ENCODE results near the gene WDR18. TPM values are rescaled to one million over a fixed set of nuclear protein-coding genes. Genes with fewer than 3 reads are reported as not detected.

The WDR18 gene
- total RNA-seq, 1 experiment from 2014 or later, result 124 TPM

- POLR2A ChIA-PET, result no interaction called here
- RAD21 ChIA-PET (ENCODE audit: low non-redundant PET in 1 of 2, low total read pairs in 2 of 2, uncharacterized antibody in 2 of 2, unreplicated experiment in 2 of 2), result no interaction called here
- no peak overlapping the region for H3K4me3 ChIP-seq (replicated peaks in 1 of 2; ENCODE audit: low read depth in 1 of 2, low read length in 2 of 2)
- no peaks in the 10 kb centered on the region for H3K79me2 ChIP-seq (ENCODE audit: insufficient read depth, low read length)
- no peak overlapping the region for H2AFZ ChIP-seq (ENCODE audit: low read depth, low read length, poor library complexity, severe bottlenecking)
- H3K9me3 ChIP-seq (ENCODE audit: control insufficient read depth in 1 of 2, insufficient read depth in 1 of 2, low read depth in 1 of 2, low read length in 2 of 2), result no peaks in the 10 kb centered on the region
- H3K27ac ChIP-seq (ENCODE audit: low read depth, low read length), result no peak overlapping the region
- H3K9me2 ChIP-seq (ENCODE audit: insufficient read depth), result no peaks in the 10 kb centered on the region
- no peak overlapping the region for H3K9ac ChIP-seq (ENCODE audit: low read length)
- H3K36me3 ChIP-seq (ENCODE audit: control insufficient read depth in 1 of 2, insufficient read depth in 2 of 2, low read length in 2 of 2), result peaks cover 4 to 23% of the 10 kb centered on the region in 2 experiments
- intact Hi-C loops (cut with micrococcal nuclease), result no loop called here
- CTCF ChIA-PET, result no interaction called here
- no peak for TF ChIP-seq ZFX (IDR thresholded peaks at IDR 0.05)
- no peak for TF ChIP-seq POLR2AphosphoS5 (IDR thresholded peaks at IDR 0.05; ENCODE audit: low read depth, low read length)
- TF ChIP-seq EZH2 (IDR thresholded peaks at IDR 0.05), result no peak
- TF ChIP-seq, protein P1, sequence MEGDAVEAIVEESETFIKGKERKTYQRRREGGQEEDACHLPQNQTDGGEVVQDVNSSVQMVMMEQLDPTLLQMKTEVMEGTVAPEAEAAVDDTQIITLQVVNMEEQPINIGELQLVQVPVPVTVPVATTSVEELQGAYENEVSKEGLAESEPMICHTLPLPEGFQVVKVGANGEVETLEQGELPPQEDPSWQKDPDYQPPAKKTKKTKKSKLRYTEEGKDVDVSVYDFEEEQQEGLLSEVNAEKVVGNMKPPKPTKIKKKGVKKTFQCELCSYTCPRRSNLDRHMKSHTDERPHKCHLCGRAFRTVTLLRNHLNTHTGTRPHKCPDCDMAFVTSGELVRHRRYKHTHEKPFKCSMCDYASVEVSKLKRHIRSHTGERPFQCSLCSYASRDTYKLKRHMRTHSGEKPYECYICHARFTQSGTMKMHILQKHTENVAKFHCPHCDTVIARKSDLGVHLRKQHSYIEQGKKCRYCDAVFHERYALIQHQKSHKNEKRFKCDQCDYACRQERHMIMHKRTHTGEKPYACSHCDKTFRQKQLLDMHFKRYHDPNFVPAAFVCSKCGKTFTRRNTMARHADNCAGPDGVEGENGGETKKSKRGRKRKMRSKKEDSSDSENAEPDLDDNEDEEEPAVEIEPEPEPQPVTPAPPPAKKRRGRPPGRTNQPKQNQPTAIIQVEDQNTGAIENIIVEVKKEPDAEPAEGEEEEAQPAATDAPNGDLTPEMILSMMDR (IDR thresholded peaks at IDR 0.05 in 2 of 3, conservative IDR thresholded peaks at IDR 0.05 in 1 of 3; ENCODE audit: borderline replicate concordance in 1 of 3, insufficient read depth in 1 of 3, low read depth in 2 of 3, low read length in 2 of 3), result no peak
- TF ChIP-seq CBX3 (IDR thresholded peaks at IDR 0.05; ENCODE audit: low read depth), result no peak
- no peak for TF ChIP-seq EZH2phosphoT487 (IDR thresholded peaks at IDR 0.05; ENCODE audit: borderline replicate concordance)
- TF ChIP-seq ZBTB33 (IDR thresholded peaks at IDR 0.05; ENCODE audit: extremely low read depth, insufficient replicate concordance, low read length), result no peak
- no peak for TF ChIP-seq ZNF274 (IDR thresholded peaks at IDR 0.05; ENCODE audit: low read depth, low read length)
- no peak for TF ChIP-seq SRF (IDR thresholded peaks at IDR 0.05; ENCODE audit: low read depth)
- TF ChIP-seq FOSL1 (IDR thresholded peaks at IDR 0.05; ENCODE audit: low read depth), result no peak
- no peak for TF ChIP-seq CEBPB (IDR thresholded peaks at IDR 0.05; ENCODE audit: low read depth)
- peaks cover 23 to 45% of the 10 kb centered on the region in 2 experiments for H3K4me1 ChIP-seq (ENCODE audit: control insufficient read depth in 1 of 2, insufficient read depth in 2 of 2, low read length in 2 of 2)
- H3K4me2 ChIP-seq (ENCODE audit: low read length), result no peak overlapping the region
- H4K20me1 ChIP-seq (ENCODE audit: insufficient read depth), result no peaks in the 10 kb centered on the region
- no peaks in the 10 kb centered on the region for H3K27me3 ChIP-seq (ENCODE audit: insufficient read depth, low read length)
- ATAC-seq (no peak), DNase-seq (ENCODE audit: low read depth, low spot score) (no peak)
- BruUV-seq (replicated peaks), result no TSS peak
Observed at GRCh38 chr19:962683-963400, 21.3 kb upstream of the WDR18 start.

Data from HCT116 (cell line).